Measurements from ENCODE around the gene TTC8.

TTC8 gene

GRCh38 chr14:88919502-88919901 is 95.1 kb downstream of the TTC8 start:
- Histone ChIP-seq H3K4me1 (ENCODE audit: low read length) (no peaks in the 10 kb centered on the region), H4K20me1 (ENCODE audit: insufficient read depth, low read length) (no peaks in the 10 kb centered on the region), H3F3A (ENCODE audit: insufficient read depth, low read length) (no peaks in the 10 kb centered on the region), H2AFZ (ENCODE audit: low read length) (no peak overlapping the region), H3K9ac (ENCODE audit: low read length) (no peak overlapping the region), H3K79me2 (ENCODE audit: low read length) (no peaks in the 10 kb centered on the region), H3K27ac (ENCODE audit: low read length) (no peak overlapping the region), H3K27me3 (replicated peaks; ENCODE audit: insufficient read depth, low read length) (no peaks in the 10 kb centered on the region), H3K4me2 (ENCODE audit: low read depth, low read length) (no peak overlapping the region), H3K4me3 (ENCODE audit: low read length) (no peak overlapping the region), H3K9me2 (replicated peaks; ENCODE audit: insufficient read depth, low read length) (no peaks in the 10 kb centered on the region), H3K36me3 (replicated peaks; ENCODE audit: insufficient read depth, low read length) (no peaks in the 10 kb centered on the region), H3K9me3 (replicated peaks; ENCODE audit: insufficient read depth, low read length) (no peaks in the 10 kb centered on the region)
- no peak for DNase-seq
- TF ChIP-seq EZH2phosphoT487 (IDR thresholded peaks at IDR 0.05; ENCODE audit: low read length) (no peak), CTCF (IDR thresholded peaks at IDR 0.05; ENCODE audit: low read length) (no peak), EZH2 (optimal IDR thresholded peaks at IDR 0.05; ENCODE audit: low read depth, low read length) (no peak)

Measured in MM.1S (cell line).